ENCODE results near the gene MICAL3.

DNA sequence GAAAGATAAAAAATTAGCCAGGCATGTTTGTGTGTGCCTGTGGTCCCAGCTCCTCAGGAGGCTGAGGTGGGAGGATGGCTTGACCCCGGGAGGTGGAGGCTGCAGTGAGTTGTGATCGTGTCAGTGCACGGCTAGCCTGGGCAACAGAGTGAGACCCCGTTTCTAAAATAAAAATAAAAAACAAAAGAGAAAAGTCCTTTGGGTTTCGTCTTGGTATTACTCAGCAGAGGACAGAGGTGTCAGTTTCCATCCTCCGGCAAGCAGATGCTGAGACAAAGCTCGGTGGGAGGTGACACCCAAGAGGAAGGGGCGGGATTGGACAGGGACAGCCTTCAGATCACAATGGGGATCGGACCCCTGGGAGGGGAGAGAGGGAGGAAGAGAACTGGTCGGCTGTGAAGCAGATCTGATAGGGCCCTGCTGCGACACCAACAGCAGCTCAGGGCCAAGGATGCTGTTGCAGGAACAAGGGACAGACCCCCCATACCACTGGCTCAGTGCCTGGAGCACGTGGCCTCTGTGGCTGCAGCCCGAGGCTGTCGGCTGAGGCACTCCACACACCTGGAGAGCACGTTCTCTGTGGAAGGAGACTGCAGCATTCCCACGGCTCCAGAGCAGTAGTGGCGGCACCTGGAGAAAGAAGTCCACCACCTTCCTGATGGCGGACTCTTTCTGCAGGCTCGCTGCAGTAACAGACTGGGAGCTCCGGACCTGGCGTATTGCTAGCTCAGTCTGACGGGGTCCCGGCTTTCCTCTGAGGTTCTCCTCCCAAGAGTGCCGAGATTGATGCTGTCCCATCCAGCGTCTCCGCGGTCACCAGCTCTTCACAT is 244.9 kb downstream of the MICAL3 start:
- TF ChIP-seq EZH2phosphoT487 (IDR thresholded peaks at IDR 0.05; ENCODE audit: low read depth), result no peak
- TF ChIP-seq, protein P1, sequence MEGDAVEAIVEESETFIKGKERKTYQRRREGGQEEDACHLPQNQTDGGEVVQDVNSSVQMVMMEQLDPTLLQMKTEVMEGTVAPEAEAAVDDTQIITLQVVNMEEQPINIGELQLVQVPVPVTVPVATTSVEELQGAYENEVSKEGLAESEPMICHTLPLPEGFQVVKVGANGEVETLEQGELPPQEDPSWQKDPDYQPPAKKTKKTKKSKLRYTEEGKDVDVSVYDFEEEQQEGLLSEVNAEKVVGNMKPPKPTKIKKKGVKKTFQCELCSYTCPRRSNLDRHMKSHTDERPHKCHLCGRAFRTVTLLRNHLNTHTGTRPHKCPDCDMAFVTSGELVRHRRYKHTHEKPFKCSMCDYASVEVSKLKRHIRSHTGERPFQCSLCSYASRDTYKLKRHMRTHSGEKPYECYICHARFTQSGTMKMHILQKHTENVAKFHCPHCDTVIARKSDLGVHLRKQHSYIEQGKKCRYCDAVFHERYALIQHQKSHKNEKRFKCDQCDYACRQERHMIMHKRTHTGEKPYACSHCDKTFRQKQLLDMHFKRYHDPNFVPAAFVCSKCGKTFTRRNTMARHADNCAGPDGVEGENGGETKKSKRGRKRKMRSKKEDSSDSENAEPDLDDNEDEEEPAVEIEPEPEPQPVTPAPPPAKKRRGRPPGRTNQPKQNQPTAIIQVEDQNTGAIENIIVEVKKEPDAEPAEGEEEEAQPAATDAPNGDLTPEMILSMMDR (IDR thresholded peaks at IDR 0.05; ENCODE audit: low read depth, low read length), result no peak

All from OCI-LY3 (cell line).